ENCODE measurements around the gene VWA3B.

DNA sequence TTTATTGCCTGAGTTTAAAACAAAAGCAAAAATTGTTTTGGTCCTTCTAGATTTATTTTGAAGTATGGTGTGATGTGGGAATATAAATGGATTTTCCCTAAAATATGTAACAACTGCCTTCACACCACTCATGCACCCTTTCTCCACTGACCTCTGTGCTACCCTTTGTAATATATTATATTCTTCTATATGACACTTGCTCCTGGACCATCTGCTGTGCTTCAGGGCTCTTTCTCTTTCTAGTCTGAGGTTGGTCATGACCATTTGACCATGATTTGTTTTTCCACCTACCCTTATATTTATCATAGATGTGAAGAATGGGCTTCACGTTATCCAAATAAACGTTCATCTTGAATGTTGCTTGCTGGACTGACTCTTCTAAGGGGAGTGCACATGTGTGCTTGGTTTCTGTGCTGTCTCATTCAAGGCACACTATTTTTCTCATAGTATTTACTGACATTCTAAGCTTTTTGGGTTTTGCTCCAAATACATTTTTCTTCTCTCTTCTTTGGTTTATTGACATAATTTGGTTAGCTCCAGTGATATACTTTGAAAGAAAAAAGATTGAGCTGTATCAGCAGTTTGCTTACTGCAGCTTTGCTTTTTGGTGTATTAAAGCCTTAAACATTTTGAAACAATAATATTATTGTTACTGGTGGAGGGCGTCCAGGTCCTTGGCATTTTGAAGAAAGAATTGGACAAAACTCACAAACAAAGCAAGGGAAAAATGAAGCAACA, 61.8 kb downstream of the VWA3B start:
- peak; percentile 69 for TF ChIP-seq MAFK (IDR thresholded peaks at IDR 0.05; ENCODE audit: partially characterized antibody)
- no peak for TF ChIP-seq NPAS2 (CRISPR knock-in tag; IDR thresholded peaks at IDR 0.05; ENCODE audit: borderline replicate concordance)
- no peak for TF ChIP-seq SMC3 (IDR thresholded peaks at IDR 0.05)
- TF ChIP-seq CTCF (IDR thresholded peaks at IDR 0.05), result no peak
- no peak for TF ChIP-seq MAZ (IDR thresholded peaks at IDR 0.05; ENCODE audit: borderline replicate concordance, low read depth, low read length)
- TF ChIP-seq POLR2A (IDR thresholded peaks at IDR 0.05; ENCODE audit: low read length), result no peak
- no peak for TF ChIP-seq TFCP2L1 (CRISPR knock-in tag; IDR thresholded peaks at IDR 0.05)
- no peak for TF ChIP-seq MYC (IDR thresholded peaks at IDR 0.05; ENCODE audit: borderline replicate concordance, low read length)
- no peak for TF ChIP-seq CHD2 (IDR thresholded peaks at IDR 0.05; ENCODE audit: low read length, partially characterized antibody)
- TF ChIP-seq ESRRA (IDR thresholded peaks at IDR 0.05; ENCODE audit: borderline replicate concordance, low read length), result no peak
- no peak for TF ChIP-seq PHF8 (IDR thresholded peaks at IDR 0.05; ENCODE audit: borderline replicate concordance, low read depth)
- no peak for TF ChIP-seq USF2 (IDR thresholded peaks at IDR 0.05)
